ENCODE results near the gene ZNF311.
"Not testable (repeated sequence)": the region's sequence is repeated elsewhere in the genome, so short reads cannot be mapped to it uniquely, and the experiment has no call there.

The ZNF311 gene

DNA sequence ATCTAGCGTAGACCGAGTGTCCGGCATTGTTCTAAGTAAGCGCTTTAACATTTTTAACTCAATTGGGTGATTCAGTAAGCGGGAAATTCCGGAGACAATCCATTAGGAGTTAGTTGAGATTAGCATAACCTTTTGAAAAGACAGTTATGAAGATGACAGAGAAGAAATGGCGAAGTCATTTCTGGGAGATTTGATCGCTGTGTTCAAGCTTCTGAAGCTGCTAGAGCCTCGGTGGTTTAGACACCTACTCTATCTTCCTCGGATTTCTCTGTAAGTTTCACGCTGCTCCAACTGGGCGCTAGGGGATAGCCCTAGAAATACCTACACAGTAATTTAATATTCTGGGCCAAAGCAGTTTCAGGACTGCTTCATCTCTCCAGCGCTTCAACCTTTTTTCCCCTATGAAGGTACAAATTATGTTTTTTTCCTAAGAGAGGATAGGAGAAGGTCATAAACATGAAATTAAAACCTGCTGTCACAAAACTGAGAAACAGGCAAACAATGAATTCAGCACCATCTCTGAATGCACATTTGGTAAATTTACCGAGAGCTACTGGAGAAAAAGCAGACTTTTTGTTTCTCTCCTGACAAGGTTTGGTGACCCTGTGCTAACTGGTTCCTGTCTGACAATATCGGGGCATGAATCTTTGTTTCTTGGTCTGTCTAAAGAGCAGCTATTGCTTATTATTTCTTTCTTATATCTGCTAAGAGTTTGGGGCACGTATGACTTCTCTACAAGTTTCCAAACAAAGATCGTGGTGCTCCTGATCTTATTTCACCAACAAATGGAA is 22.4 kb downstream of the ZNF311 start:
- DNase-seq, result peak; percentile 49

GRCh38 chr6:28981833-28982475 is 23.2 kb downstream of the ZNF311 start:
- peak; percentile 83 for DNase-seq

GRCh38 chr6:28981431-28981832 is 23.7 kb downstream of the ZNF311 start:
- DNase-seq, result peak; percentile 82

DNA sequence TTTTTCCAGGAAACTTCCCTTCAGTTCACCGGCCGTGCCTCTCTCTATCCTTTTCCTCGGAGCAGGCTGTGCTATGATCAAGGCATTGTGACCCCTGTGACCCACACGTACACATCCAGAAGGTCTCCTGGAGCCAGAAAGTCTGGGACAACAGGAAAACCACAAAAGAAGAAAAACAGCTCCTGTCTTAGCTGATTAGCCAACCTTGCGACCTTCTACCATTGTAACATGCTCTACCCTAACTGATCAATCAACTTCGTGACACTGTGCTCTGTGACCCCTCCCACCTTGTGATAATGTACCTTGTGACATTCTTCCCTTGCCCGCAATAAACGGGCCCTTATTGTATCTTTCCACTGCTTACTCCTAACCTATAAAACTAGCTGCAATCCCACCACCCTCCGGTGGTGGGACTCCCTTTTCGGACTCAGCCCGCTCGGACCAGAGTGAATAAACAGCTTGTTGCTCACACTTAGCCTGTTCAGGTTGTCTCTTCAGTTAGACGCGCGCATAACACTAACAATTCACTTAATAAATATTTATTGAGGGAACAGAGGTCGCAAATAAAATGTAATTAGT is 24.2 kb downstream of the ZNF311 start:
- peak; percentile 71 for DNase-seq

DNA sequence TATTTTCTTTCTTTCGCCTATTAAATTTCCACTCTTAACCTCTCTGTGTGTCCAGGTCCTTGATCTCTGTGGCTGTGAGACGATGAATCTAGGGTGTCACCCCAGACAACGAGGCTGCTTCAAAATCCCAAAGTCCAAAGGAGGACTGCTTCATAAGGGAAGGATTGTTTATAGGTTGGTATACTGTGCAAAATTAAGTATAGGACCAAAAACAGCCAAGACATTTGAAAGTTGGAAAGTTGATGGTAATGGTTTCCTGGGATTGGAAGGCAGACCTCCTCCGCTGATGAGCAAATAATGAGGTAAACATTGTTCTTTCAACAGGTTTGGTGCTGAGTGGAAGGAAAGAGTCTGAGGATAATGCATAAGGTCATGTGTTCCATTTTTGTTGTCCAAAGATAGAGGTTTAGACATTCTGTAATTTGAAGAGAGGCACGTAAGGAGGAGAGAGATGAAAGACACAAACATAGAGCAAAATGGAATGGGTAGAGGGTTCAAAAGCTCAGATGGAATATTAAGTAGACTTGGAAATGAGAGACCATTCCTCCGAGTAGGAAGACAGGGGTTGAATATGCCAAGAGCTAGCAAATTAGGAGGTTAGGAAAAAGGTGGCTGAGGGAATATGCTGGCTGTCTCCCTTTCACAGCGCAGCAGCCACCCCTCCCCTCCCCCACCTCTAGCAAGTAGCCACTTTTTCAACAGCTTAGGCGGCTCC is 24.8 kb downstream of the ZNF311 start:
- no peak for DNase-seq

DNA sequence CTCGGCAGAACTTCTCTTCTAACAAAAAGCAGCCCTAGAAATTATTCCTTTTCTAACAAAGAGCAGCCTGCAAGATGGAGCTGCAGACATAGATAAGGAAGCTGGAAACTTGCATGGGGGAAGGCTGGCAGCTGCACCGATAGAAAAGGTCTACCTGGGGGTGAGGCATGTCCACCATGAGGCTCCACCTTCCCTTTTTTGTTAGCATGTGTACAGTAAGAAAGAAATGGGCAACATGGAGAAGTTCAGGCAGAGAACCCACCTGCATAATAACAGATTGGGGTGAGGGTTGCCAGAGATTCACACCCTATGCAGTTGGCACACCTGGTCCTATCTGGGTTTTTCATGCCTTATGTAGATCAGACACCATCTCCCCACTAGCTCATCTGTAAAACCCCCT is 25.4 kb downstream of the ZNF311 start:
- DNase-seq, result no peak

DNA sequence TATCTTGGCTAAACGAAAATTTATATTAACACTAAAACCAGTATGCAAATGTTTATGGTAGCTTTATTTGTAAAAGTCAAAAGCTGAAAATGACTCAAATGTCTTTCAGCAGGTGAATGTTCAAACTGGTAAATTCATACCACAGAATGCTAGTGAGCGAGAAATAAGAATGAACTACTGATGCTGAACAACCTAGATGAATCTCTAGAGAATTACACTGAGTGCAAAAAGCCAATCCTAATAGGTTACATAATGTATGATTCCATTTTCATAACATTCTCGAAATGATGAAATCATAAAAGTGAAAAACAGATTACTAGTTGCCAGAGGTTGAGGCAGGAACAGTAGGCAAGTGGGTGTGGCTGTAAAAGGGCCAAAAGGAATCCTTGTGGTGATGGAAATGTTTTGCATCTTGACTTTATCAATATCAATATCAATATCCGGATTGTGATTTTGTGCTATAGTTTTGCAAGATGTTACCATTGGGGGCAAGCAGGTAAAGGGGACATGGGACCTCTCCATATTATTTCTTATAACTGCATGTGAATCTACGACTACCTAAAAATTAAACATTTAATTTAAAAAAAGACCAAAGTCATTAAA is 26.1 kb downstream of the ZNF311 start:
- no peak for DNase-seq

- DNase-seq, result no peak
Observed at GRCh38 chr6:28978133-28978491, 27.0 kb downstream of the ZNF311 start.

DNA sequence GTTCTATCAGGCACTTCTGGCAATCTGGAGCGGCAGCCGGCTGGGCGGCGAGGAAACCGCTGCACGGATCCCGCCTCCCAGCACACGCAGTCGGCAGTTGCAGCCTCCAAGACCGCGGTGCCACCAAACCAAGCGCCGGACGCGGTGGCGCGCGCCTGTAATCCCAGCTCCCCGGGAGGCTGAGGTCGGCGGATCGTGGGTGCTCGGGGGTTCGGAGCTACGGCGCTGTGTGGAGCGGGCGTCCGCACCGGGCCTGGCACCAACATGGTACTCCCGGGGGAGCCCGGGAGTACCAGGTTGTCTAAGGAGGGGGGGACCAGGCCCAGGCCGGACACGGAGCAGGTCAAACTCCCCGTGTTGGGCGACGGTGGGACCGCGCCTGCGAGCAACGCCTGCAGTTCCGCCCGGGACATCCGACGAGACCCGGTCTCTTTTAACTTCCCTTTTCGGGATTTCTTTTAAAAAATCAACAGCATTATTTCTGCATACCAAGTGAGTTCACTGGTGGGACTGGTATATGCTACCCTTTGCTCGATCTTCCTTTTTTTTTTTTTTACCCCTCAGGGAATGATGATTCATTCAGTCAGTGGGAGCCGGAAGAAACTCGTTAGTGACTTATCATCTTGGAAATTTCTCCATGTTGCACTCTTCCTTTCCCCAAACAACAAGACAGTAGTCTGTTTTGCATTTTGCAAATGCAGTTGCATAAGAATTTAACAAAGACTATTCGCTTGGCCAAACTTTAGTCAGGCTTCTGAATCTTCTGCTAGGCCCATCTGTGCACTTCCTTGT is 27.6 kb downstream of the ZNF311 start:
- peak; percentile 51 for DNase-seq

- DNase-seq, result no peak
Observed at GRCh38 chr6:28976677-28977076, 28.4 kb downstream of the ZNF311 start.

GRCh38 chr6:28974505-28974904 is 30.6 kb downstream of the ZNF311 start:
- DNase-seq, result no peak

GRCh38 chr6:28970056-28970455 is 35.1 kb downstream of the ZNF311 start:
- not testable (repeated sequence) for DNase-seq

- no peak for DNase-seq
Observed at GRCh38 chr6:28969129-28969528, 36.0 kb downstream of the ZNF311 start.

- DNase-seq, result no peak
Observed at GRCh38 chr6:28968476-28968875, 36.6 kb downstream of the ZNF311 start.

- no peak for DNase-seq
Observed at GRCh38 chr6:28965706-28966105, 39.4 kb downstream of the ZNF311 start.

DNA sequence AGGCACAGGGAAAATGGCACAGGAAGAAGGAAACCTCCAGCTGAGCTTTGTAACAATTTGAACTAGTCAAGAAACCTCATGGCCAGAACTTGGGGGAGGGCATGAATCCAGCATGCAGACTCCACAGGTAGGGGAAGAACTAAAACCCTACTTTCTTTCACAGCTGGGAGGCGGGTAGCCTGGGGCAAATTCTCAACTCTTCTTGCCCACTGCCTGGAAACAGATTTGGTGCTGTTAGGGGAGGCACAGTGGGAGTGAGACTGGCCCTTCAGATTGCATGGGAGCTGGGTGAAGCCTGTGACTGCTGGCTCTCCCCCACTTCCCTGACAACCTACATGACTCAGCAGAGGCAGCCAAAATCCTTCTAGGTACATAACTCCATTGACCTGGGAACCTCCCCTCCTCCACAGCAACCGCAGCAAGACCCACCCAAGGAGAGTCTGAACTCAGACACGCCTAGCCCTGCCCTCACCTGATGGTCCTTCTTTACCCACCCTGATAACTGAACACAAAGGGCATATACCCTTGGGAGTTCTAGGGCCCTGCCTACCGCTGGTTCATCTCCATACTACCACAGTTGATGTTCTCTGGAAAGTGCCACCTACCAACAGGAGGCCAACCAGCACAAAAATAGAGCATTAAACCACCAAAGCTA is 44.1 kb downstream of the ZNF311 start:
- no peak for DNase-seq

- not testable (repeated sequence) for DNase-seq
Observed at GRCh38 chr6:28958561-28959243, 46.4 kb downstream of the ZNF311 start.

GRCh38 chr6:28957795-28958314 is 47.3 kb downstream of the ZNF311 start:
- not testable (repeated sequence) for DNase-seq

- no peak for DNase-seq
Observed at GRCh38 chr6:28956331-28956730, 48.8 kb downstream of the ZNF311 start.

GRCh38 chr6:28953585-28954258 is 51.4 kb downstream of the ZNF311 start:
- DNase-seq, result no peak
